ENCODE data around the gene CDC42BPB.

The CDC42BPB gene

GRCh38 chr14:102967506-102967795, 89.9 kb downstream of the CDC42BPB start:
- no peak for DNase-seq (ENCODE audit: low read depth)

DNA sequence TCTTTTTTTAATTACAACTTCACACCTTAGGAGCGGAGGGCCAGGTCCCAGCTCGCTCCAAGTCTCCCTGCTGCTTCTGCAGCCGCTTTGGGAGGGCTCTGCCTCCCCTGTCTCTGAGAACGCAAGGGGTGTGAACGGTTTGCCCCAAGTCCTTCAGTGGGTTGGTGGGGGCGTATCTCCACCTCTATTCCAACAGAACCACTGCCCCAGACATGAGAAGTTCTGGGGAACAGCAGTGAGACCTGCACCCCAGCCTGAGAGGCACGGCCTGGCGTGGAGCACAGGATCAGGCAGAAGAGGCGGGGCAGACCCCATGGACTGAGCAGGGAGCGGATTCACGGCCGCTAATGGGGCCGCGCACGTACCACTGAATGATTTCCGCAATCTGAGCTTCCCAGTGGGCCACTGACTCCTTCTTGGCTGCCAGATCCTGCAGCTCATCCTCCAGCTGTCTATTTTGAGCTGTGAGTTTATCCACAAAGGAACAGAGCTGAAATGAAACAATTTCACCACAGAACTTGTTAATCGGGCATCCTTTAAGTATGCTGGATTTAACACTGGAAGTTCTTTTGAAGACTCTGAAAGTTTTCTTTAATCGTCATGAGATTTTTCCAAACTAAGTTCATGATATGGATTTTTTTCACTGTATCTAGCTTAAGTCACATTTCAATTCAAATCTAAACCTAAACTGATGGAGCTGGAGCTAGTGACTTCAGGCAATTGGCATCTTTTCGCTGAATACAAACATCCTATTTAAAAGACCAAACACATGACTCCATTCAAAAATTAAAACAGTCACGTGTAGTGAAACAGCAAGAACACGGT, 90.5 kb downstream of the CDC42BPB start:
- no peak for DNase-seq (ENCODE audit: low read depth)

DNA sequence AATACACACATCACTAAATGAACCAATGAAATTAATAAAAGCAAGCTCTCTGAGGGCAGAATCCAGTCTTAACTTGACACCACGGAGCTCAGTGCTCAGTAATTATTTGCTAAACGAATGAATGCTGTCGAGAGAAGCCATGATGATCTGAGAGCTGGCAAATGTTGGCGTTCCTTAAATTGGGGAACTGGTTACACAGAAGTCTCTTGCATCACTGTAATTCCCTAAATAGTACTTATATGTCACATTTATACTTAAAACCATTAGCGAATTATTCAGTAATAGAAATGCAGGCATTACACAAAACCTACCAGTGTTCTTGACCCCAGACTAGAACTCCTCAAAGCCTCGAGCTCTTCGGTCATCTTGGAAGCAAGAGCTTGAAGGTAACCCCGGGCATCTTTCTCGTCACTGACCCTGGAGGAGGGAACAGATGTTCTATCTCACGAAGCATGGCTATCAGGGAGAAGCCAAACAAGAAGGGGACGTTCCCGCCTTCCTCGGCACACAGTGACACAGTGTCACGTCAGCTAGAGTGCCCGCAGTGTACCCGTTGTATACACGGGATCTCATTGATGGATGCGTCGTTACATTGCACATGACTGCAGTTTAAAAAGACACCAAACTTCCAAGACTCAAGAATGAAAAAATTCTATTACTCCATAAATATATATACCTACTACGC, 91.2 kb downstream of the CDC42BPB start:
- no peak for DNase-seq (ENCODE audit: low read depth)

- DNase-seq (ENCODE audit: low read depth): no peak
Observed at GRCh38 chr14:102965282-102965681, 92.1 kb downstream of the CDC42BPB start.

DNA sequence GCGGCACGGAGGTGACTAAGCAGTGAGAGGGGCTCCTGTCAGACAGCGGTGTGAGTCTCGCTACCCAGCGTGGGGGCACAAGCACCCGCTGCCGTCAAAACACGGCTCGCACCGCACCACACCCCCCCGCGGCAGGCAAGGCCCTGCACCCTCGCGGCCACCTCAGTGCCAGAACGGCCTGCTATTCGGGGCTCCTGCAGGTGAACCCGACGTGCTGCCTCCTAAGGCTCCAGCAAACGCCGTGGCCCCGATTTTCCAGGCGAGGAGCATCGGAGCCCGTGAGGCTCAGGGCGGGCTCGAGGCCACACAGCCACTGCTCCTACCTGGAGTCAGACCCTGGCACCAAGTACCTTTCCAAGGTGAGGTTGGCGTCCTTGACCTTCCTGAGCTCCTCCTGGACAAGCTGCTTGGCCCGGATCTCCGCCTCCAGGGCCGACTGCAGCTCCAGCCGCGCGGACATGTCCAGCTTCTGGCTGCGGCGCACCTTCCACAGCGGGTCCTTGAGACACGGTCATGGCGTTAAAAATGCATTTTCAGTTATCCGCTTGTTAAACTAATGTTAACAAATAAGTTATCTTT, 93.1 kb downstream of the CDC42BPB start:
- DNase-seq (ENCODE audit: low read depth): no peak

- DNase-seq (ENCODE audit: low read depth): no peak
Observed at GRCh38 chr14:102962111-102962627, 95.2 kb downstream of the CDC42BPB start.

- no peak for DNase-seq (ENCODE audit: low read depth)
Observed at GRCh38 chr14:102958461-102958860, 98.9 kb downstream of the CDC42BPB start.

DNA sequence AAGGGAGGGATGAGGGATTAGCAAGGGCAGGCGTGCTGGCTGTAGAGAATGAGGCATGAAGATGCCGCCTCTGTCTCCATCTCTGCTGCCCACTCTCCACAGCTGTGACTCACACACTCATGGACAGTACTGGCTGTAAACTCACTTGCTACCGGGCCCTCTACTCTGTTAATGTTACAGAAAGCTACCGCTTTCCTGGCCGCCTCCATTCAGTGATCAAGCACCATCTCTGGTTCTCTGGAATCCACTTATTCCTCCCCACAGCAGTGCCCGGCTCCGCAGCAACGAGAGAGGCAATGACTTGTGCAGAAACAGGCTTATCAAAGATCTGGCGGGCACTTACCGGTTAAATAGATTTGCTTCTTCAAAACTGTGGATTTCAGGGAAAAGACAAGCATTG, 100.1 kb downstream of the CDC42BPB start:
- DNase-seq (ENCODE audit: low read depth): no peak

- no peak for DNase-seq (ENCODE audit: low read depth)
Observed at GRCh38 chr14:102955636-102956408, 101.5 kb downstream of the CDC42BPB start.

- no peak for DNase-seq (ENCODE audit: low read depth)
Observed at GRCh38 chr14:102954081-102954789, 103.1 kb downstream of the CDC42BPB start.

DNA sequence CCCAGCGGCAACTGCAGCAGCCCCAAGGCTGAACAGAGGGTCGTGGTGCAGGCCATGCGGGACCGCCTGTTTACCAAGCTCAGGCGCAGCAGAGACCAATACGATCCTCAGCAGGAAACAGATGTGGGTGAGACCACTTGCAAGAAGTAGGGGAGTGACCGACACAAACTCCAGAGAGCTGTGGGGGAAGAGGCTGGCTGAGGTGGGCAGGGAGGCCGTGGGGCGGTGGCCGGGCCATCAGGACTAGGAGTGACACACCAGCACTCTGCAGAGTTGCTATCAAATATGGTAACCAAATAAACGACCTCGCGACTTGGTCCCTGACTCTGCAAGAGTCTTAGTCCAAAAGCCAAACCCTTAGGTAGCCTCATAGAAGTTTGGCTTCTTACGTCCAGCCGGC, 104.2 kb downstream of the CDC42BPB start:
- DNase-seq (ENCODE audit: low read depth): no peak

- no peak for DNase-seq (ENCODE audit: low read depth)
Observed at GRCh38 chr14:102952276-102952675, 105.1 kb downstream of the CDC42BPB start.

DNA sequence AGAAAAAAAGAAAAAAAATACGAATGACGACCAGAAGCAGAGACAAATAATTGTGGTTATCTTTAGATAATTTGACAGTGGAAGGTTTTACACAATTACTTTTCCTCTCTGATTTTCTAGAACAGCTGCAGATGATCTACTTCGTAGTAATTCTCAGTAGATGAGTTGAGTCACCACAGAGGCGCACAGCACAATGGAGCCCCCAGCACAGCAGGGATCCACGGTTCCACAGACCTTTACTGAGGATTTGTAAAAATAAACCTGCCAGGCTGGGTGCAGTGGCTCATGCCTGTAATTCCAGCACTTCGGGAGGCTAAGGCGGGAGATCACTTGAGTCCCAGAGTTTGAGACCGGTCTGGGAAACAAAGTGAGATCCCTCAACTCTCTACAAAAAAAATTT, 105.5 kb downstream of the CDC42BPB start:
- DNase-seq (ENCODE audit: low read depth): no peak

DNA sequence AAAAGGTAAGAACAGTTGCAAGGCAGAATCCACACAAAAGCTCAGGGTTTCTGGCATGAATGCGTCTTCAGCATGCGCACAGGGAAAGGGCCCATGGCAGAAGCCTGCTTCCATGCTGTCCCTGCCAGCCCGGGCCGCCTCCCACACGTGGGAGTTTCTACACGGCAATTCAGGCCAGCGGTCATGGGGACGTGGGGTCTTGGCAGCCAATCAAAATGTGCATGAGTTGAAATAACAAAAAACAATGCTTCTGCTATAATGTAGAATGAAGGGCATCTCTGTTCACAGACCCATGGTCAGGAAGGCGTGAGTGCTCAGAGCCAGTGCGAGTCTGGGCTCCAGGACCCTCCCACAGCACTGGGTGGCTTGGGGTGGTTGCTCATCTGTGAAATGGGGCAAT, 106.3 kb downstream of the CDC42BPB start:
- DNase-seq (ENCODE audit: low read depth): no peak

- no peak for DNase-seq (ENCODE audit: low read depth)
Observed at GRCh38 chr14:102949801-102950451, 107.4 kb downstream of the CDC42BPB start.

DNA sequence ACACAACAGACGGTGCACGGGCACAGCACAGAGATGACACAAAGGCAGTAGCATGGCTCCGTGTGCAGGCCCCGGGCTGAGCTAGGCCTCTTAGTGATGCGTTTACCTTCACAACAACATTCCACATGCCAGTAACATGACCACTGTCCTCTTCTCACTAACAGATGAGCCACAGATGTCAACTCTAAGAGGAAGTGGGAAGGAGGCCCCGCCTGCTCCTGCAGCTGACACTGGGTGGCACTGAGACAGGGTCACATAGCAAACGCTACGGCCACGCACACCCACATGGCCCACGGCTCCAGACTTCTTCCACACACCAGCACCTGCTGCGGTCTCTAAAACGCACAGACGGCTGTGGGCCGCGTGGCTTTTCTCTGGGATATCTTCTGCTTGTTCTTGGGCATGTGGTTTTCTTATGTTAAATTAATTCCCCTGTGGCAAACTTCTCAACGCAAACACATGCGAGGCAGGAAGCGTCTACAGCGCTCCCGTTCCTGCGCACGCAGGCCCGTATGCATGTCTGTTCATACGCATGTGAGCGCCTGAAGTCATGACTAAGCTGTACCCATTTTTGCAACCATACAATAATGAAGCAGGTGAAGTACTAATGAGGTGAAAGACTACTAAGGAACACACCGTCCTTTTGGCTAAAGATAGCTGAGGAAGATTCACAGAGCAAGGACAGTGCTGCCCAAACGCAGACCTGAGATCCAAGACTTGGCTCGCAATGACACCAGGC, 108.1 kb downstream of the CDC42BPB start:
- peak; percentile 20 for DNase-seq (ENCODE audit: low read depth)

- DNase-seq (ENCODE audit: low read depth): no peak
Observed at GRCh38 chr14:102948698-102949061, 108.7 kb downstream of the CDC42BPB start.

GRCh38 chr14:102947321-102948103, 109.8 kb downstream of the CDC42BPB start:
- DNase-seq (ENCODE audit: low read depth): no peak

DNA sequence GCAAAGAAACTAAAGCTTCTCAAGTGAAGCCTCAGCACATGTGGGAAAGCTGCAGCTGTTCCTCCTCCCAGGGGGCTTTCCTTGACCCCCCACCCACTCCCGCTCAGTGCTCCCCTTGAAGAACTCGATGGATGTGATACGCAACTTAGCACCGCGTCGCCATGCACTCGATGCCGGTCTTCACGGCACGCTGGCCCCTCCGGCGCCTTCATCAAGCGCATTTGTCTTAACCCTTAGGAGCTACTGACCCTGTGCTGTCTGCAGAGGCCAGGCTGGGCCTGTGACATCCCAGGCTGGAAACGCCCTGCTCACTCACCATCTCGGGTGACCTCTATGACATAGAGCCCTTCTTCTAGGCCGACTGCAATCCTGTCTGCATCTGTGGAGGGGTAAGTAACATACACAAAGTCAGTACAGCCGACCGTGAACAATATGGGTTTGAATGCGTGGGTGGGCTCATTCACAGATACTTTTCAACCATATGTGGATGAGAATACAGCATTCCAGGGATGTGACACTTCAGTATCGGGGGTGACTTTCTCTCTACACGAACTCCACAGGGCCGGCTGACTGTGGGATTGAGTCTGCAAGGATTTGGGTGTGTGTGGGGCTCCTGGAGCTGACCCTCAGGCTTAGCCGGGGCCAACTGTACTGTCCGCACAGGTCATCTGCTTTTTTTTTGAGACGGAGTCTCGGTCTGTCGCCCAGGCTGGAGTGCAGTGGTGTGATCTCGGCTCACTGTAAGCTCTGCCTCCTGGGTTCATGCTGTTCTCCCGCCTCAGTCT, 111.8 kb downstream of the CDC42BPB start:
- no peak for DNase-seq (ENCODE audit: low read depth)
